Measurements from ENCODE around the gene PIP4K2A. TPM values are rescaled to one million over a fixed set of nuclear protein-coding genes. Genes with fewer than 3 reads are reported as not detected.
"Not testable (repeated sequence)": the region's sequence is repeated elsewhere in the genome, so short reads cannot be mapped to it uniquely, and the experiment has no call there.

The PIP4K2A gene
- polyA plus RNA-seq: 1 to 10 TPM; 4.0 to 6.1 TPM

- Histone ChIP-seq H3K36me3 (ENCODE audit: control insufficient read depth in 2 of 2, insufficient read depth in 2 of 2, low read length in 1 of 2) (no peaks in the 10 kb centered on the region), H3K4me3 (ENCODE audit: low read depth in 1 of 2, low read length in 2 of 2) (peak within 1 kb of the TSS; percentile 87 to 98), H3K27ac (ENCODE audit: low read depth in 2 of 2, low read length in 1 of 2) (peak within 1 kb of the TSS; percentile 85 to 90), H3K4me1 (ENCODE audit: control insufficient read depth in 2 of 2, insufficient read depth in 2 of 2, low read length in 1 of 2) (peaks cover 5 to 7% of the 10 kb centered on the region in 2 donors), H3K9me3 (ENCODE audit: control insufficient read depth in 2 of 2, insufficient read depth in 1 of 2, low read depth in 1 of 2, low read length in 1 of 2) (no peaks in the 10 kb centered on the region), H3K27me3 (ENCODE audit: control insufficient read depth in 1 of 2, insufficient read depth in 2 of 2, low read length in 2 of 2) (no peaks in the 10 kb centered on the region)
- 7 to 10% methylated on average over 61 to 83 of the region's 83 CpGs for WGBS, 2 donors
These were observed at the start of gene PIP4K2A for GRCh38 chr10:22714479-22715289. Gene PIP4K2A (minus strand): TSS chr10:22714578. CDS start chr10:22714326, 252 bp downstream.

- no peaks in the 10 kb centered on the region for H3K9me3 ChIP-seq (ENCODE audit: control insufficient read depth in 2 of 2, insufficient read depth in 1 of 2, low read depth in 1 of 2, low read length in 1 of 2)
- WGBS, 2 donors: 82 to 94% methylated on average over 1 of the region's 1 CpG
- no peak overlapping the region for H3K27ac ChIP-seq (ENCODE audit: low read depth in 2 of 2, low read length in 1 of 2)
- H3K4me3 ChIP-seq (ENCODE audit: low read depth in 1 of 2, low read length in 2 of 2): no peak overlapping the region
- H3K36me3 ChIP-seq (ENCODE audit: control insufficient read depth in 2 of 2, insufficient read depth in 2 of 2, low read length in 1 of 2): no peaks in the 10 kb centered on the region
- no peaks in the 10 kb centered on the region for H3K27me3 ChIP-seq (ENCODE audit: control insufficient read depth in 1 of 2, insufficient read depth in 2 of 2, low read length in 2 of 2)
- no peaks in the 10 kb centered on the region for H3K4me1 ChIP-seq (ENCODE audit: control insufficient read depth in 2 of 2, insufficient read depth in 2 of 2, low read length in 1 of 2)
These were observed 47.3 kb upstream of the PIP4K2A start for GRCh38 chr10:22761569-22762220.

GRCh38 chr10:22760025-22760424 lies 45.6 kb upstream of the PIP4K2A start:
- H3K27ac ChIP-seq (ENCODE audit: low read depth in 2 of 2, low read length in 1 of 2): no peak overlapping the region
- no peaks in the 10 kb centered on the region for H3K9me3 ChIP-seq (ENCODE audit: control insufficient read depth in 2 of 2, insufficient read depth in 1 of 2, low read depth in 1 of 2, low read length in 1 of 2)
- no peaks in the 10 kb centered on the region for H3K4me1 ChIP-seq (ENCODE audit: control insufficient read depth in 2 of 2, insufficient read depth in 2 of 2, low read length in 1 of 2)

GRCh38 chr10:22758867-22759266 lies 44.5 kb upstream of the PIP4K2A start:
- Histone ChIP-seq H3K4me1 (ENCODE audit: control insufficient read depth in 2 of 2, insufficient read depth in 2 of 2, low read length in 1 of 2) (no peaks in the 10 kb centered on the region), H3K36me3 (ENCODE audit: control insufficient read depth in 2 of 2, insufficient read depth in 2 of 2, low read length in 1 of 2) (no peaks in the 10 kb centered on the region), H3K4me3 (ENCODE audit: low read depth in 1 of 2, low read length in 2 of 2) (no peak overlapping the region), H3K9me3 (ENCODE audit: control insufficient read depth in 2 of 2, insufficient read depth in 1 of 2, low read depth in 1 of 2, low read length in 1 of 2) (no peaks in the 10 kb centered on the region), H3K27me3 (ENCODE audit: control insufficient read depth in 1 of 2, insufficient read depth in 2 of 2, low read length in 2 of 2) (no peaks in the 10 kb centered on the region), H3K27ac (ENCODE audit: low read depth in 2 of 2, low read length in 1 of 2) (no peak overlapping the region)
- 93 to 94% methylated on average over 6 of the region's 6 CpGs for WGBS, 2 donors

More at GRCh38 chr10:22760025-22760424, 45.6 kb upstream of the PIP4K2A start:
- Histone ChIP-seq H3K36me3 (ENCODE audit: control insufficient read depth in 2 of 2, insufficient read depth in 2 of 2, low read length in 1 of 2) (no peaks in the 10 kb centered on the region), H3K27me3 (ENCODE audit: control insufficient read depth in 1 of 2, insufficient read depth in 2 of 2, low read length in 2 of 2) (no peaks in the 10 kb centered on the region), H3K4me3 (ENCODE audit: low read depth in 1 of 2, low read length in 2 of 2) (no peak overlapping the region)

GRCh38 chr10:22754296-22754695 lies 39.9 kb upstream of the PIP4K2A start:
- Histone ChIP-seq H3K27ac (ENCODE audit: low read depth in 2 of 2, low read length in 1 of 2) (no peak overlapping the region), H3K4me3 (ENCODE audit: low read depth in 1 of 2, low read length in 2 of 2) (no peak overlapping the region), H3K36me3 (ENCODE audit: control insufficient read depth in 2 of 2, insufficient read depth in 2 of 2, low read length in 1 of 2) (no peaks in the 10 kb centered on the region), H3K9me3 (ENCODE audit: control insufficient read depth in 2 of 2, insufficient read depth in 1 of 2, low read depth in 1 of 2, low read length in 1 of 2) (no peaks in the 10 kb centered on the region), H3K27me3 (ENCODE audit: control insufficient read depth in 1 of 2, insufficient read depth in 2 of 2, low read length in 2 of 2) (no peaks in the 10 kb centered on the region), H3K4me1 (ENCODE audit: control insufficient read depth in 2 of 2, insufficient read depth in 2 of 2, low read length in 1 of 2) (no peaks in the 10 kb centered on the region)
- WGBS, 2 donors: 87 to 91% methylated on average over 4 of the region's 4 CpGs

- no peaks in the 10 kb centered on the region for H3K27me3 ChIP-seq (ENCODE audit: control insufficient read depth in 1 of 2, insufficient read depth in 2 of 2, low read length in 2 of 2)
- H3K9me3 ChIP-seq (ENCODE audit: control insufficient read depth in 2 of 2, insufficient read depth in 1 of 2, low read depth in 1 of 2, low read length in 1 of 2): no peaks in the 10 kb centered on the region
- H3K4me3 ChIP-seq (ENCODE audit: low read depth in 1 of 2, low read length in 2 of 2): no peak overlapping the region
- H3K4me1 ChIP-seq (ENCODE audit: control insufficient read depth in 2 of 2, insufficient read depth in 2 of 2, low read length in 1 of 2): no peaks in the 10 kb centered on the region
- no peak overlapping the region for H3K27ac ChIP-seq (ENCODE audit: low read depth in 2 of 2, low read length in 1 of 2)
- 62 to 63% methylated on average over 3 of the region's 3 CpGs for WGBS, 2 donors
- no peaks in the 10 kb centered on the region for H3K36me3 ChIP-seq (ENCODE audit: control insufficient read depth in 2 of 2, insufficient read depth in 2 of 2, low read length in 1 of 2)
These were observed 39.4 kb upstream of the PIP4K2A start for GRCh38 chr10:22753786-22754185.

- H3K27ac ChIP-seq (ENCODE audit: low read depth in 2 of 2, low read length in 1 of 2): no peak overlapping the region
- no peaks in the 10 kb centered on the region for H3K36me3 ChIP-seq (ENCODE audit: control insufficient read depth in 2 of 2, insufficient read depth in 2 of 2, low read length in 1 of 2)
- no peaks in the 10 kb centered on the region for H3K4me1 ChIP-seq (ENCODE audit: control insufficient read depth in 2 of 2, insufficient read depth in 2 of 2, low read length in 1 of 2)
- no peaks in the 10 kb centered on the region for H3K27me3 ChIP-seq (ENCODE audit: control insufficient read depth in 1 of 2, insufficient read depth in 2 of 2, low read length in 2 of 2)
- 74 to 75% methylated on average over 2 of the region's 2 CpGs for WGBS, 2 donors
- H3K9me3 ChIP-seq (ENCODE audit: control insufficient read depth in 2 of 2, insufficient read depth in 1 of 2, low read depth in 1 of 2, low read length in 1 of 2): no peaks in the 10 kb centered on the region
- no peak overlapping the region for H3K4me3 ChIP-seq (ENCODE audit: low read depth in 1 of 2, low read length in 2 of 2)
These were observed 38.0 kb upstream of the PIP4K2A start for GRCh38 chr10:22752272-22752889.

GRCh38 chr10:22750131-22750530 lies 35.8 kb upstream of the PIP4K2A start:
- Histone ChIP-seq H3K27me3 (ENCODE audit: control insufficient read depth in 1 of 2, insufficient read depth in 2 of 2, low read length in 2 of 2) (no peaks in the 10 kb centered on the region), H3K27ac (ENCODE audit: low read depth in 2 of 2, low read length in 1 of 2) (no peak overlapping the region), H3K4me1 (ENCODE audit: control insufficient read depth in 2 of 2, insufficient read depth in 2 of 2, low read length in 1 of 2) (no peaks in the 10 kb centered on the region), H3K4me3 (ENCODE audit: low read depth in 1 of 2, low read length in 2 of 2) (no peak overlapping the region), H3K36me3 (ENCODE audit: control insufficient read depth in 2 of 2, insufficient read depth in 2 of 2, low read length in 1 of 2) (no peaks in the 10 kb centered on the region), H3K9me3 (ENCODE audit: control insufficient read depth in 2 of 2, insufficient read depth in 1 of 2, low read depth in 1 of 2, low read length in 1 of 2) (no peaks in the 10 kb centered on the region)
- 81 to 86% methylated on average over 2 of the region's 2 CpGs for WGBS, 2 donors

GRCh38 chr10:22744858-22745257 lies 30.5 kb upstream of the PIP4K2A start:
- WGBS, 2 donors: 83 to 96% methylated on average over 2 of the region's 2 CpGs
- not testable (repeated sequence) for H3K4me1 ChIP-seq (ENCODE audit: control insufficient read depth in 2 of 2, insufficient read depth in 2 of 2, low read length in 1 of 2); H3K4me3 ChIP-seq (ENCODE audit: low read depth in 1 of 2, low read length in 2 of 2); H3K27ac ChIP-seq (ENCODE audit: low read depth in 2 of 2, low read length in 1 of 2); H3K9me3 ChIP-seq (ENCODE audit: control insufficient read depth in 2 of 2, insufficient read depth in 1 of 2, low read depth in 1 of 2, low read length in 1 of 2); H3K36me3 ChIP-seq (ENCODE audit: control insufficient read depth in 2 of 2, insufficient read depth in 2 of 2, low read length in 1 of 2); H3K27me3 ChIP-seq (ENCODE audit: control insufficient read depth in 1 of 2, insufficient read depth in 2 of 2, low read length in 2 of 2)

All from esophagus (tissue), 2 donors.